Measurements from ENCODE around the gene CFC1.
"Not testable (repeated sequence)": the region's sequence is repeated elsewhere in the genome, so short reads cannot be mapped to it uniquely, and the experiment has no call there.

Gene CFC1

GRCh38 chr2:130590170-130590841, 9.1 kb downstream of the CFC1 start:
- in situ Hi-C loops (cut with HindIII; ENCODE audit: low sequenced_read_pairs); H3K4me3 ChIP-seq (ENCODE audit: low read depth, low read length); DNase-seq (ENCODE audit: low read depth): not testable (repeated sequence)

GRCh38 chr2:130588688-130589458, 10.5 kb downstream of the CFC1 start:
- DNase-seq (ENCODE audit: low read depth); H3K4me3 ChIP-seq (ENCODE audit: low read depth, low read length); in situ Hi-C loops (cut with HindIII; ENCODE audit: low sequenced_read_pairs): not testable (repeated sequence)

GRCh38 chr2:130584726-130585125, 14.6 kb downstream of the CFC1 start:
- in situ Hi-C loops (cut with HindIII; ENCODE audit: low sequenced_read_pairs); DNase-seq (ENCODE audit: low read depth); H3K4me3 ChIP-seq (ENCODE audit: low read depth, low read length): not testable (repeated sequence)

DNA sequence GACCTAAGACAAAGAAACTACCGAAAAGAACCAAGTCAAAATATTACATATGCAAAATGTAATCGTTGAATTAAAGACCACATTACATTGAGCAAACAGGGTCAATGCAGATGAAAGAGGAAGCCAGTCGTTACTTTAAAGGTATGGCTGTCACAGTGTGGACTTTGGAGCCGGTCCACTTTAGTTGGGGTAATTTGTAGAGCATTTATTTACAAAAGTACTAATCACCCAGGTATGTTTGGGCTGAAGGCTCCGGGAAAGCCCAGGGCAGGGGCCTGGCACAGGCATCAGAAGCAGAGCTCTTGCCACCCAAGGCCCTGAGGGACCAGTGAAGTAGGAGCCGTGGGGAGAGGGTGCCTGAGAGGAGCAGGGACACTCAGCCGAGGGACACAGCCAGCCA, 15.8 kb downstream of the CFC1 start:
- DNase-seq (ENCODE audit: low read depth); in situ Hi-C loops (cut with HindIII; ENCODE audit: low sequenced_read_pairs): not testable (repeated sequence)

DNA sequence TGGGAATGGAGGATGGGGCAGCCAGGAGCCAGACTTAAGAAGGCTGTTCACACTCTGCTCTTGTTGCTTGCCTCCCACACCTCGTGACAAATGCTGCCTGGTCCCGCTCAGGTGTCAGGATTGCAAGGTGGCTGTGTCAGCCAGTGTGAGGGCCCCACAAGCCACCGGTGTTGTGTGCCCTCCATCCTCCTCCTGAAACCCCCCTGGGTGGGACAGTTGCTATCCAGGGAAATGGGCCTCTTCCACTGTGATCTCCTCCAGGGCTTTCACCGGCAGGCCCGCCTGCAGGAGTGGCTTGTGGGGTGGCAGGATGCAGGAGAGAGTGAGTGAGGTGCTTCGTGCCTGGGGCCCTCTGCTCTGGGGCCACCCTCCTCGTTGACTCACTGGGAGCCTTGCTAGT, 16.4 kb downstream of the CFC1 start:
- H3K4me3 ChIP-seq (ENCODE audit: low read depth, low read length); in situ Hi-C loops (cut with HindIII; ENCODE audit: low sequenced_read_pairs); DNase-seq (ENCODE audit: low read depth): not testable (repeated sequence)

More for the DNA sequence above, 15.8 kb downstream of the CFC1 start:
- not testable (repeated sequence) for H3K4me3 ChIP-seq (ENCODE audit: low read depth, low read length)

- in situ Hi-C loops (cut with HindIII; ENCODE audit: low sequenced_read_pairs); H3K4me3 ChIP-seq (ENCODE audit: low read depth, low read length); DNase-seq (ENCODE audit: low read depth): not testable (repeated sequence)
These were observed 17.9 kb downstream of the CFC1 start for GRCh38 chr2:130581491-130581890.

DNA sequence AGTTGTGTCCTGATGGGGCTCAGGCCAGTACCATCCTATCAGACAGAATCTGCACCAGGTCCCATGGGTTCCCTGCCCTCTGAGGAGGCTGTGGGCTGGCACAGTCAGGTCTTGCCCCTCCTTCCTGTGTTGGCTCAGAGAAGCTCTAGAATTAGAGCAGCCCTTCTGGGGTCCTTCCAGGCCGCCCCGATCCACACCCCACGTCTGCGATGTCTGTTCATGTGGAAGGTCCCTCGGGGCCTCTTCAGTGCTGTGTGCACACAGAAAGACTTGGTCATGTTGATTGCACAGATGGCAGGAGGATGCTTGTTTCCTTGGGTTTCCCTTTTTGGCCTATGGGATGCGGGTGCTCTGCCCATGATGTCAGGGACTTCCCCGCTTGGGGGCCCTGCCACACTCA, 20.3 kb downstream of the CFC1 start:
- in situ Hi-C loops (cut with HindIII; ENCODE audit: low sequenced_read_pairs), result not testable (repeated sequence)

GRCh38 chr2:130577559-130577958, 21.8 kb downstream of the CFC1 start:
- DNase-seq (ENCODE audit: low read depth); H3K4me3 ChIP-seq (ENCODE audit: low read depth, low read length); in situ Hi-C loops (cut with HindIII; ENCODE audit: low sequenced_read_pairs): not testable (repeated sequence)

More for the DNA sequence above, 20.3 kb downstream of the CFC1 start:
- DNase-seq (ENCODE audit: low read depth); H3K4me3 ChIP-seq (ENCODE audit: low read depth, low read length): not testable (repeated sequence)

GRCh38 chr2:130576209-130576784, 23.1 kb downstream of the CFC1 start:
- H3K4me3 ChIP-seq (ENCODE audit: low read depth, low read length); DNase-seq (ENCODE audit: low read depth); in situ Hi-C loops (cut with HindIII; ENCODE audit: low sequenced_read_pairs): not testable (repeated sequence)

GRCh38 chr2:130574230-130574629, 25.1 kb downstream of the CFC1 start:
- H3K4me3 ChIP-seq (ENCODE audit: low read depth, low read length); in situ Hi-C loops (cut with HindIII; ENCODE audit: low sequenced_read_pairs); DNase-seq (ENCODE audit: low read depth): not testable (repeated sequence)

- DNase-seq (ENCODE audit: low read depth); H3K4me3 ChIP-seq (ENCODE audit: low read depth, low read length); in situ Hi-C loops (cut with HindIII; ENCODE audit: low sequenced_read_pairs): not testable (repeated sequence)
These were observed 27.4 kb downstream of the CFC1 start for GRCh38 chr2:130571929-130572328.

DNA sequence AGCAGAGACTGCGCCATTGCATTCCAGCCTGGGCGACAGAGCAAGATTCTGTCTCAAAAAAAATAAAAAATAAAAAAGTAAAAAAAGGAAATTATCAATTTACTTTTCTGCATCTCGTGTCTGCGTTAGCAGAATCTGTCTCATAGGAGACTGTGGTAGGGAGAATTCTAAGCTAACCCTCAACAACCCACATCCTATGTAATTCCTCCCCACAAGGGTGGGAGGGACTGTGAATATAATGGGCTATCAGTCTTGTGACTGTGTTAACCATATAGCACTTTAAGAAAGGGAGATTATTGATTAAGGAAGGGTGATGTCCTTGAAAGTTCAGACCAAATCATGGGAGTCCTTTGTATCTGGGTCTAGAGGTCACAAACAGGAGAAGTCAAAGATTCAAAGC, 33.2 kb downstream of the CFC1 start:
- in situ Hi-C loops (cut with HindIII; ENCODE audit: low sequenced_read_pairs); DNase-seq (ENCODE audit: low read depth); H3K4me3 ChIP-seq (ENCODE audit: low read depth, low read length): not testable (repeated sequence)

DNA sequence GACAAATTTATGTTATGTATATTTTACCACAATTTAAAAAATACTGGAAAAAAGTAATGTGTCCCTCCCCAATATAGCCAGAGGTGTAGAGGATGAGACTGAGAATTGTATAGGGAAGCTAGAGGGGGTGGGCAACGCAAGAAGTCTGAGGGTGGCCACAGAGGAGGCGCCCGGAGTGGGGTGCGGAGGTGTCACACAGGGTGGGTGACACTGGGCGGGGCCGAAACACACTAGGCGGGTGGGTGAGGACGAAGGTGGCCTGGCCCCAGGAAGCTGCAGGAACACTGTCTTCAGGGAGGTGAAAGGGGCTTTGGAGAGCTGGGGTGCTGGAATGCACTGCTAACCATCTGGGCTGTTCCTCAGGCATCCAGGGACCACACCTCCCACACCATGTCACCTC, 42.9 kb downstream of the CFC1 start:
- DNase-seq (ENCODE audit: low read depth); H3K4me3 ChIP-seq (ENCODE audit: low read depth, low read length); in situ Hi-C loops (cut with HindIII; ENCODE audit: low sequenced_read_pairs): not testable (repeated sequence)

GRCh38 chr2:130554178-130554577, 45.2 kb downstream of the CFC1 start:
- DNase-seq (ENCODE audit: low read depth); in situ Hi-C loops (cut with HindIII; ENCODE audit: low sequenced_read_pairs); H3K4me3 ChIP-seq (ENCODE audit: low read depth, low read length): not testable (repeated sequence)

- in situ Hi-C loops (cut with HindIII; ENCODE audit: low sequenced_read_pairs); H3K4me3 ChIP-seq (ENCODE audit: low read depth, low read length); DNase-seq (ENCODE audit: low read depth): not testable (repeated sequence)
These were observed 49.9 kb downstream of the CFC1 start for GRCh38 chr2:130549475-130549874.

- in situ Hi-C loops (cut with HindIII; ENCODE audit: low sequenced_read_pairs); H3K4me3 ChIP-seq (ENCODE audit: low read depth, low read length); DNase-seq (ENCODE audit: low read depth): not testable (repeated sequence)
These were observed 51.0 kb downstream of the CFC1 start for GRCh38 chr2:130548418-130548817.

DNA sequence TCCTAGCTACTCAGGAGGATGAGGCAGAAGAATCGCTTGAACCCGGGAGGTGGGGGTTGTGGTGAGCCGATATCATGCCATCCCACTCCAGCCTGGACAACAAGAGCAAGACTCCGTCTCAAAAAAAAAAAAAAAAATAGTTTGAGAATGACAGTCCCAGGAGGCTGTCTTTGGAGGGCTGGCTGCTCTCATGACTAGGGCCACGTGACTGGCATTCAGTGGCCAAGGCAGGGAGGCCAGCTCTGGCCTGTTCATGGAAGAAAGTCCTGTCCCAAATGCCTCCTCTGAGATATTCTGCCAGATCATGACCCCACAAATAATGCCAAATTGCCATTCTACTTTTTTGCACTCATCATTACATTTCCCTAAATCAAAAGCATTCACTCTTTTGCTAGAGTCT, 54.4 kb downstream of the CFC1 start:
- DNase-seq (ENCODE audit: low read depth); in situ Hi-C loops (cut with HindIII; ENCODE audit: low sequenced_read_pairs); H3K4me3 ChIP-seq (ENCODE audit: low read depth, low read length): not testable (repeated sequence)

All from astrocyte of the cerebellum (primary cell).